CD4-positive, alpha-beta memory T cell (primary cell): ENCODE measurements around the gene SUSD4. TPM values are rescaled to one million over a fixed set of nuclear protein-coding genes. Genes with fewer than 3 reads are reported as not detected.
"Not testable (repeated sequence)": the region's sequence is repeated elsewhere in the genome, so short reads cannot be mapped to it uniquely, and the experiment has no call there.

Experiments
- CTCF ChIA-PET: fragments of 350-600 bp; sonication (Branson Sonifier 250); formaldehyde crosslinking; loops from one replicate; lab custom pipeline; 2021; ENCODE audit warnings: inconsistent platforms; ENCODE audit not compliant: partially characterized antibody; lab: Charles Lee
- POLR2A ChIA-PET: fragments of 350-600 bp; sonication (Branson Sonifier 250); formaldehyde crosslinking; loops from one replicate; lab custom pipeline; 2021; ENCODE audit not compliant: partially characterized antibody; lab: Charles Lee
- DNase-seq, 5 donors: peaks; one replicate each; pipeline versions ENCODE4 v3.0.0 to v3.0.0-alpha.2; 2020 to 2022; ENCODE audit warnings: mixed read lengths in 1 of 5
- H3K27ac ChIP-seq: one replicate; pipeline ENCODE4 v1.7.0; 2013; ENCODE audit warnings: low read depth, low read length
- H3K27me3 ChIP-seq: 2 replicates; pipeline ENCODE4 v1.7.0; 2013; ENCODE audit warnings: mild to moderate bottlenecking, low read length, moderate library complexity; ENCODE audit not compliant: insufficient read depth
- H3K36me3 ChIP-seq: 2 replicates; pipeline ENCODE4 v1.7.0; 2013; ENCODE audit warnings: mild to moderate bottlenecking, low read length, moderate library complexity; ENCODE audit not compliant: insufficient read depth
- H3K4me1 ChIP-seq: 2 replicates; pipeline ENCODE4 v1.7.0; 2013; ENCODE audit warnings: mild to moderate bottlenecking, low read length, moderate library complexity; ENCODE audit not compliant: insufficient read depth
- H3K4me3 ChIP-seq, 2 donors: one replicate each; pipeline ENCODE4 v1.7.0; 2013; ENCODE audit warnings: low read length in 2 of 2, mild to moderate bottlenecking in 1 of 2
- H3K9me3 ChIP-seq, 2 donors: one replicate each; pipeline ENCODE4 v1.7.0; 2013; ENCODE audit warnings: low read length in 2 of 2, control low read depth in 1 of 2; ENCODE audit not compliant: control insufficient read depth in 1 of 2
- H3K27ac Mint-ChIP-seq, 7 donors: one replicate each; pipeline ENCODE4 v1.8.0; 2020 to 2021; ENCODE audit warnings: mixed read lengths in 7 of 7, mild to moderate bottlenecking in 6 of 7, inconsistent platforms in 3 of 7, moderate library complexity in 3 of 7
- H3K27me3 Mint-ChIP-seq, 2 donors: one replicate each; pipeline ENCODE4 v1.8.0; 2020 to 2021; ENCODE audit warnings: mixed read lengths in 2 of 2
- H3K36me3 Mint-ChIP-seq, 2 donors: one replicate each; pipeline ENCODE4 v1.8.0; 2020 to 2021; ENCODE audit warnings: mixed read lengths in 2 of 2, inconsistent platforms in 1 of 2, mild to moderate bottlenecking in 1 of 2
- H3K4me1 Mint-ChIP-seq, 4 donors: one replicate each; pipeline ENCODE4 v1.8.0; 2020 to 2021; ENCODE audit warnings: mixed read lengths in 4 of 4, mild to moderate bottlenecking in 1 of 4
- H3K4me3 Mint-ChIP-seq, 8 donors: one replicate each; pipeline ENCODE4 v1.8.0; 2020 to 2021; ENCODE audit warnings: mixed read lengths in 8 of 8, mild to moderate bottlenecking in 7 of 8, moderate library complexity in 6 of 8, inconsistent platforms in 3 of 8
- H3K9me3 Mint-ChIP-seq, 8 donors: one replicate each; pipeline ENCODE4 v1.8.0; 2020 to 2021; ENCODE audit warnings: mixed read lengths in 8 of 8, mild to moderate bottlenecking in 5 of 8, inconsistent platforms in 3 of 8, moderate library complexity in 1 of 8
- intact Hi-C: fragments of 100-400 bp; cut with micrococcal nuclease; formaldehyde crosslinking; loops from one replicate; pipeline ENCODE4 v1.15.1; 2023
- polyA plus RNA-seq, 2 donors: library from polyadenylated mRNA; unstranded; fragments of 300-500 nt; fragmentation: Illumina TruSeq; gene quantifications; one replicate each; pipeline ENCODE4 v1.2.3, GENCODE V29; 2021
- total RNA-seq, 2 experiments: library from RNA; stranded (reverse); gene quantifications; one replicate each; pipeline ENCODE4 v1.2.3, GENCODE V29; 2021

SUSD4 gene
- total and polyA plus RNA-seq, 4 experiments from 2014 or later, result 2.9 to 18.5 (median 6.2) TPM

DNA sequence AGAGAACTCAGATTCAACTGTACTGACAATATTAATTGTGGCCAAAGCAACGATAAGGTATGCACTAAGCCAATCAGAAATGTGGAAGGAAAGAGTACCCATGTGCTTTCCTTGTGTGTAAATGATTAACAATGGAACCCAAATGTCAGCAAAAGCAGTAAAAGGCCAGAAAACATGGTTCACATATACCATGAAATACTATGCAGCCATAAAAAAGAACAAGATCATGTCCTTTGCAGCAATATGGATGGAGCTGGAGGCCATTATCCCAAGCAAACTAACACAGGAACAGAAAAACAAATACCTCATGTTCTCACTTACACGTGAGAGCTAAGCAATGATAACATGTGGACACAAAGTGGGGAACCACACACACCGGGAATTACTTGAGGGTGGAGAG, 78.5 kb downstream of the SUSD4 start:
- Mint-ChIP-seq H3K4me3 (no peak overlapping the region), H3K27me3 (peaks cover 0 to 4% of the 10 kb centered on the region in 2 donors), H3K4me1 (no peaks in the 10 kb centered on the region), H3K9me3 (peaks cover 0 to 10% (median 4%) of the 10 kb centered on the region in 8 donors), H3K36me3 (peaks cover 9 to 18% of the 10 kb centered on the region in 2 donors), H3K27ac (no peak overlapping the region)
- ChIA-PET POLR2A (no interaction called here), CTCF (no interaction called here)
- no peaks in the 10 kb centered on the region for H3K27me3 ChIP-seq
- no peak overlapping the region for H3K4me3 ChIP-seq
- DNase-seq, result no peak
- no peaks in the 10 kb centered on the region for H3K9me3 ChIP-seq
- no peaks in the 10 kb centered on the region for H3K36me3 ChIP-seq
- H3K27ac ChIP-seq, result no peak overlapping the region
- H3K4me1 ChIP-seq, result no peaks in the 10 kb centered on the region
- intact Hi-C loops, result no loop called here

DNA sequence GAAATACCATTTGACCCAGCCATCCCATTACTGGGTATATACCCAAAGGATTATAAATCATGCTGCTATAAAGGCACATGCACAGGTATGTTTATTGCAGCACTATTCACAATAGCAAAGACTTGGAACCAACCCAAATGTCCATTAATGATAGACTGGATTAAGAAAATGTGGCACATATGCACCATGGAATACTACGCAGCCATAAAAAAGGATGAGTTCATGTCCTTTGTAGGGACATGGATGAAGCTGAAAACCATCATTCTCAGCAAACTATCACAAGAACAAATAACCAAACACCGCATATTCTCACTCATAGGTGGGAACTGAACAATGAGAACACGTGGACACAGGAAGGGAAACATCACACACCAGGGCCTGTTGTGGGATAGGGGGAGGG, 80.3 kb downstream of the SUSD4 start:
- H3K27me3 ChIP-seq, H3K27ac Mint-ChIP-seq, H3K36me3 ChIP-seq, H3K4me3 ChIP-seq, H3K27me3 Mint-ChIP-seq, H3K27ac ChIP-seq, DNase-seq, H3K4me1 Mint-ChIP-seq, H3K9me3 ChIP-seq, CTCF ChIA-PET, H3K4me1 ChIP-seq, POLR2A ChIA-PET, intact Hi-C loops, H3K4me3 Mint-ChIP-seq: not testable (repeated sequence)
- Mint-ChIP-seq H3K36me3 (peaks cover 8 to 18% of the 10 kb centered on the region in 2 donors), H3K9me3 (peaks cover 0 to 10% (median 4%) of the 10 kb centered on the region in 8 donors)

DNA sequence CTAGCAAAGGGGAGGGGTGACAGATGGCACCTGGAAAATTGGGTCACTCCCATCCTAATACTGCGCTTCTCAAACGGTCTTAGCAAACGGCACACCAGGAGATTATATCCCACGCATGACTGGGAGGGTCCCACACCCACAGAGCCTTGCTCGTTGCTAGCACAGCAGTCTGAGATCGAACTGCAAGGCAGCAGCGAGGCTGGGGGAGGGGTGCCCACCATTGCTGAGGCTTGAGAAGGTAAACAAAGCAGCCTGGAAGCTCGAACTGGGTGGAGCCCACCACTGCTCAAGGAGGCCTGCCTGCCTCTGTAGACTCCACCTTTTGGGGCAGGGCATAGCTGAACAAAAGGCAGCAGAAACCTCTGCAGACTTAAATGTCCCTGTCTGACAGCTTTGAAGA, 85.7 kb downstream of the SUSD4 start:
- H3K4me1 ChIP-seq, H3K36me3 Mint-ChIP-seq, POLR2A ChIA-PET: not testable (repeated sequence)

DNA sequence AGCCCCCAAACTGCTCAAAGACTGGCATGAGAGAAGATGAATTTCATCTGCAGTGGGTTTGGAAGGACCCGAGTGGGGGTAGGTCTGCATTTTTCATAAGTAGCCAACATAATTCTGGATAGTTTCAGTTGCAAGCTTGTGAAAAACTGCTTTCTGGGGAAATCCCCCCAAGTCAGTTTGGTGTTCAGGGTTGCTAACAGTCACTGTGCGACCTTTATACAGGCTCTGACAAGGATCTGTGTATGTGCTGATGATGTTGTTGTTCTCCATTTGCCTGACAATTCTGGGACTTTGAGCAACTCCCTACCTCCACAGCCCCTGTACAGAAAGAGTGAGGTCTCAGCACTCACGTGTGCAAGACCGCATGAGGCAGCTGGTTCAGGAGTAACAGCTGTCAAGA, 87.9 kb downstream of the SUSD4 start:
- peaks cover 0 to 2% of the 10 kb centered on the region in 2 donors for H3K36me3 Mint-ChIP-seq
- Histone ChIP-seq H3K36me3 (no peaks in the 10 kb centered on the region), H3K27me3 (no peaks in the 10 kb centered on the region), H3K4me1 (no peaks in the 10 kb centered on the region), H3K9me3 (no peaks in the 10 kb centered on the region), H3K4me3 (no peak overlapping the region), H3K27ac (no peak overlapping the region)
- CTCF ChIA-PET, result no interaction called here
- H3K27me3 Mint-ChIP-seq, result peaks cover 3 to 4% of the 10 kb centered on the region in 2 donors
- H3K4me1 Mint-ChIP-seq, result no peaks in the 10 kb centered on the region
- H3K27ac Mint-ChIP-seq, result no peak overlapping the region
- H3K4me3 Mint-ChIP-seq, result no peak overlapping the region
- H3K9me3 Mint-ChIP-seq, result peaks cover 0 to 1% (median 0%) of the 10 kb centered on the region in 8 donors
- POLR2A ChIA-PET, result no interaction called here
- DNase-seq, result no peak
- intact Hi-C loops, result no loop called here

More for the DNA sequence above, 85.7 kb downstream of the SUSD4 start:
- intact Hi-C loops, CTCF ChIA-PET, H3K36me3 ChIP-seq, H3K4me1 Mint-ChIP-seq, H3K4me3 Mint-ChIP-seq, H3K27ac Mint-ChIP-seq, H3K27me3 ChIP-seq, H3K4me3 ChIP-seq, DNase-seq, H3K9me3 ChIP-seq, H3K9me3 Mint-ChIP-seq, H3K27ac ChIP-seq, H3K27me3 Mint-ChIP-seq: not testable (repeated sequence)

DNA sequence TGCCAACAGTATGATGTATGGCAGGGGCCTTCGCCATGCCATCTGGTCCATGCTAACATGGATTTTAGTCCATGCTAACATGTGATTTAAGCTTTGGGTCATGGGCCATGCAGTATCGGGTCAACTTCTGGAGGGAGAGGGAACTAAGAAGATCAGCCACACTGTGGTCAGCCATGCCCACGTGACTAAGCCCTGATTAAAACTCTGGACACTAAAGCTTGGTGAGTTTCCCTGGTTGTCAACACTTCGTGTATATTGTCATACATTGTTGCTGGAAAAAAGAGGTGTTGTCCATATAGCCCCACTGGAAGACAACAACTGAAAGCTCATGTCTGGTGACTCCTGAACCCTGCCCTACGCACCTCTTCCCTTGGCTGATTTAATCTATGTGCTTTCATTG, 90.5 kb downstream of the SUSD4 start:
- ChIA-PET CTCF (no interaction called here), POLR2A (no interaction called here)
- H3K9me3 ChIP-seq, result no peaks in the 10 kb centered on the region
- peaks cover 0 to 3% of the 10 kb centered on the region in 2 donors for H3K27me3 Mint-ChIP-seq
- H3K9me3 Mint-ChIP-seq, result no peaks in the 10 kb centered on the region
- H3K4me3 ChIP-seq, result no peak overlapping the region
- peaks cover 0 to 7% (median under 1%) of the 10 kb centered on the region in 4 donors for H3K4me1 Mint-ChIP-seq
- no peak overlapping the region for H3K27ac Mint-ChIP-seq
- no peak overlapping the region for H3K27ac ChIP-seq
- no peaks in the 10 kb centered on the region for H3K36me3 ChIP-seq
- H3K27me3 ChIP-seq, result no peaks in the 10 kb centered on the region
- H3K4me1 ChIP-seq, result no peaks in the 10 kb centered on the region
- no peak for DNase-seq
- H3K36me3 Mint-ChIP-seq, result peaks cover 0 to 2% of the 10 kb centered on the region in 2 donors
- intact Hi-C loops, result no loop called here
- no peak overlapping the region for H3K4me3 Mint-ChIP-seq

DNA sequence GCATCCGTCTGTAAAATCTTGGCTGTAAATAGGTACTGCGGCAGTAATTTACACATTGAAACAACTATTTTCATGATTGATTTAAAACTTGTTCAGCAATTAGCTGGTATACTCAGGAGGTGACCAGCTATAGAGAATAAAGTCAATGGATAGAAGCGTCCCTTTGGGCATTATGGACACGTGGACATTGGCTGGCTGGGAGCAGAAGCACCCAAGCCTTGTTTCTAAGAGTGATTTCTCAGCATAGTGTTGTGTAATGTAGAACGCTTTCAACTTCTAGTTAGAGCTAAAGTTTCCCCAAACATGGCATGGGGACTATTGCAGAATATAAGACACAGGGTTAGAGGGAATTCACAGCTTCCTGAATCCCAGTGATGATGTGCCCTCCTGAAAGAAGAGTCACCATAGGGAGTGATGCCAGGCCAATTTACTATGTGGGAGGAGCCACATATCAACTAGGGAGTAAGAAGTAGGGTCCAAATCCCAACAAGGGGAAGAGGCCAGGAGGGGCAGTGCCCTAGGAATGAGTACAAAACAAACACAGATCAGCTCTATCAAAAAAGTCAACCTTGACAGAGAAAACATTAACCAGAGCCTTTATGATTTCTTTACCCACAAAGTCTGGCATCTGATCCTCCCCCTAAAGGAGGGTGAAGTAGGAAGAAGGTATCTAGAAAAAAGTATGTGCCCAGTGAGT, 92.7 kb downstream of the SUSD4 start:
- Mint-ChIP-seq H3K27ac (peak overlapping the region in 2 of 7 donors; percentile 38 to 80), H3K36me3 (peaks cover 0 to 7% of the 10 kb centered on the region in 2 donors), H3K4me1 (peaks cover 0 to 8% (median under 1%) of the 10 kb centered on the region in 4 donors), H3K9me3 (no peaks in the 10 kb centered on the region), H3K27me3 (peaks cover 0 to 1% of the 10 kb centered on the region in 2 donors), H3K4me3 (no peak overlapping the region)
- no peaks in the 10 kb centered on the region for H3K9me3 ChIP-seq
- no peak for DNase-seq
- H3K4me3 ChIP-seq, result no peak overlapping the region
- H3K27me3 ChIP-seq, result no peaks in the 10 kb centered on the region
- H3K4me1 ChIP-seq, result no peaks in the 10 kb centered on the region
- ChIA-PET POLR2A (no interaction called here), CTCF (interaction anchor here (1.2 kb wide), 1 partner anchor 10 kb away, joined by 4 read pairs; no protein-coding TSS in a partner anchor)
- H3K36me3 ChIP-seq, result no peaks in the 10 kb centered on the region
- H3K27ac ChIP-seq, result no peak overlapping the region
- intact Hi-C loops, result no loop called here

DNA sequence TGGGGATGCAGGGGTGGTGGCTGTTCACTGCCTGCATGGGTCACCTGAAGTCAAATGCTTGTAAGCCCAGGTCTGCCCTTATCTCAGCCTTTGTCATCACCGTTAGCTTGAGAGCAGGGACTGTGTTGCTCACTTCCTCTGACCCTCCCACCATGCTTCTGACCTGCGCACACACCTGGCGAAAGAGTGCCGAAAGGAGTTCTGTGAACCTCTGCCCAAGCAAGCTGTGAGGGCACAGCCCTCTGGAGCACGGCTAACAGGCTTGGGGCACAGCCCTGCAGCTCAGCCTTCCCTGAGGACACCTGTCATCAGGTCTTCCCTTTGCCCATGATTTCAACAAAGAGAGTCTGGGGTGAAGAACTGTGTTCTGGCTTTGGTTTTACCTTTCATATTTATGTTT, 93.8 kb downstream of the SUSD4 start:
- no peak overlapping the region for H3K27ac Mint-ChIP-seq
- Histone ChIP-seq H3K36me3 (no peaks in the 10 kb centered on the region), H3K27me3 (no peaks in the 10 kb centered on the region), H3K4me1 (no peaks in the 10 kb centered on the region), H3K9me3 (no peaks in the 10 kb centered on the region), H3K27ac (no peak overlapping the region), H3K4me3 (no peak overlapping the region)
- H3K4me3 Mint-ChIP-seq, result no peak overlapping the region
- peaks cover 0 to 9% of the 10 kb centered on the region in 2 donors for H3K36me3 Mint-ChIP-seq
- H3K4me1 Mint-ChIP-seq, result peaks cover 0 to 8% (median under 1%) of the 10 kb centered on the region in 4 donors
- CTCF ChIA-PET, result no interaction called here
- POLR2A ChIA-PET, result no interaction called here
- intact Hi-C loops, result no loop called here
- H3K27me3 Mint-ChIP-seq, result peaks cover 0 to 1% of the 10 kb centered on the region in 2 donors
- DNase-seq, result no peak
- no peaks in the 10 kb centered on the region for H3K9me3 Mint-ChIP-seq
